K562 (cell line): ENCODE results near the gene UBXN11. TPM values are rescaled to one million over a fixed set of nuclear protein-coding genes. Genes with fewer than 3 reads are reported as not detected.

Experiments used
- CBX8 ChIP-seq: fragments of 200-600 bp; sonication (generic); IDR thresholded peaks from 2 replicates; pipeline ENCODE4 v1.6.1; 2012; ENCODE audit warnings: borderline replicate concordance, mixed run types, low read depth, mild to moderate bottlenecking, moderate library complexity, mixed read lengths, low read length, control low read depth, inconsistent platforms; ENCODE audit not compliant: poor library complexity, severe bottlenecking; ENCODE audit errors: extremely low read depth
- COPS2 ChIP-seq: fragments of 450-650 bp; conservative IDR thresholded peaks from 2 replicates; pipeline ENCODE4 v1.6.1; 2016; ENCODE audit warnings: mild to moderate bottlenecking, moderate library complexity
- FOXK2 ChIP-seq, 2 experiments: fragments of 450-650 bp; IDR thresholded peaks in 1 of 2; conservative IDR thresholded peaks in 1 of 2; 2 replicates each; pipeline ENCODE4 v1.6.1; 2016; ENCODE audit warnings: low read depth in 2 of 2, mild to moderate bottlenecking in 1 of 2
- GATAD2B ChIP-seq: fragments of 450-650 bp; IDR thresholded peaks from 2 replicates; pipeline ENCODE4 v1.6.1; 2017; ENCODE audit warnings: mild to moderate bottlenecking, borderline replicate concordance
- MCM7 ChIP-seq, 2 experiments: fragments of 450-650 bp; IDR thresholded peaks; 2 replicates each; pipeline ENCODE4 v1.6.1; 2016 to 2018
- NKRF ChIP-seq: fragments of 450-650 bp; IDR thresholded peaks from 2 replicates; pipeline ENCODE4 v1.6.1; 2016; ENCODE audit warnings: borderline replicate concordance
- NR3C1 ChIP-seq: sonication (generic); formaldehyde crosslinking; IDR thresholded peaks from 2 replicates; pipeline ENCODE4 v1.8.1; 2022; ENCODE audit warnings: missing genetic modification reagents
- PCBP2 ChIP-seq: fragments of 200-400 bp; formaldehyde crosslinking; IDR thresholded peaks from 2 replicates; pipeline ENCODE4 v1.6.1; 2018; ENCODE audit warnings: low read length, low read depth, mild to moderate bottlenecking, moderate library complexity; ENCODE audit not compliant: poor library complexity, severe bottlenecking
- PKNOX1 ChIP-seq: fragments of 450-650 bp; IDR thresholded peaks from 2 replicates; pipeline ENCODE4 v1.6.1; 2016
- RAD51 ChIP-seq: fragments of 450-650 bp; IDR thresholded peaks from 2 replicates; pipeline ENCODE4 v1.7.1; 2016; ENCODE audit warnings: low read depth, mild to moderate bottlenecking, borderline replicate concordance
- RBM17 ChIP-seq: fragments of 200-400 bp; formaldehyde crosslinking; IDR thresholded peaks from 2 replicates; pipeline ENCODE4 v1.6.1; 2017; ENCODE audit warnings: low read depth, mild to moderate bottlenecking, low read length, borderline replicate concordance
- SAP30 ChIP-seq: fragments of 200-600 bp; sonication (generic); IDR thresholded peaks from 2 replicates; pipeline ENCODE4 v1.6.1; 2012; ENCODE audit warnings: borderline replicate concordance, low read depth, mild to moderate bottlenecking, moderate library complexity, low read length, control low read depth, inconsistent platforms; ENCODE audit not compliant: insufficient read depth, poor library complexity, severe bottlenecking
- TOE1 ChIP-seq, 2 experiments: fragments of 450-650 bp in 1 of 2; sonication (generic) in 1 of 2; formaldehyde crosslinking in 1 of 2; IDR thresholded peaks; 2 replicates each; pipeline versions ENCODE4 v1.7.1 to v1.8.0; 2016 to 2022; ENCODE audit warnings: borderline replicate concordance in 2 of 2, mild to moderate bottlenecking in 2 of 2, antibody characterized with exemption in 1 of 2, inconsistent platforms in 1 of 2, low read depth in 1 of 2, missing genetic modification reagents in 1 of 2, moderate library complexity in 1 of 2
- TRIM24 ChIP-seq, 2 experiments: fragments of 450-650 bp; IDR thresholded peaks; 2 replicates each; pipeline ENCODE4 v1.6.1; 2016
- XRCC3 ChIP-seq: fragments of 450-650 bp; IDR thresholded peaks from 2 replicates; pipeline ENCODE4 v1.6.1; 2017; ENCODE audit warnings: mild to moderate bottlenecking, moderate library complexity
- ZNF398 ChIP-seq: fragments of 250-450 bp; sonication (Bioruptor Pico); IDR thresholded peaks from 2 replicates; pipeline ENCODE4 v1.8.0; 2021; ENCODE audit warnings: moderate library complexity, mild to moderate bottlenecking, inconsistent platforms
- ZNF695 ChIP-seq: fragments of 450-650 bp; formaldehyde crosslinking; IDR thresholded peaks from 2 replicates; pipeline ENCODE4 v1.4.0; 2020; ENCODE audit warnings: mild to moderate bottlenecking, moderate library complexity
- ZNF764 ChIP-seq: fragments of 250-450 bp; sonication (Bioruptor Pico); IDR thresholded peaks from 2 replicates; pipeline ENCODE4 v1.4.0; 2020; ENCODE audit warnings: low read depth, mild to moderate bottlenecking, moderate library complexity
- polyA plus RNA-seq, 8 experiments: library from polyadenylated mRNA; depleted of rRNA in 4 of 8; stranded (reverse) in 5 of 8; unstranded in 3 of 8; fragments of >200 nt; fragmentation: Nextera tagmentation in 2 of 8; fragmentation: Illumina TruSeq in 1 of 8; extraction: Ambion mirVana in 2 of 8; extraction: Trizol in 1 of 8; gene quantifications; 2 replicates each; pipeline versions ENCODE4 v1.2.1 to v1.2.3, GENCODE V29; 2011 to 2014; ENCODE audit warnings: inconsistent platforms in 1 of 8, missing spikeins in 1 of 8
- total RNA-seq, 7 experiments: library from RNA; depleted of rRNA in 6 of 7; stranded (reverse); fragments of >200 nt in 6 of 7; fragmentation: Illumina TruSeq in 2 of 7; extraction: Trizol in 2 of 7; gene quantifications; 2 replicates each; pipeline versions ENCODE4 v1.2.1 to v1.2.3, GENCODE V29; 2011 to 2021; ENCODE audit warnings: low replicate concordance in 1 of 7

Gene UBXN11
- total and polyA plus RNA-seq, 9 of the 15 experiments (the other 6 are each of a cell fraction or from before 2014, with no cell fraction given) = 0.48 to 34.3 (median 11.3) TPM

- TF ChIP-seq ZNF764 (CRISPR knock-in tag) = no peak
- no peak for TF ChIP-seq ZNF398
- TF ChIP-seq NR3C1 (CRISPR knock-in tag) = no peak
- no peak for TF ChIP-seq XRCC3
- TF ChIP-seq TRIM24 (IDR thresholded peaks at IDR 0.05) = no peak; a peak in 1 of 4 replicates
- no peak for TF ChIP-seq PCBP2
- TF ChIP-seq MCM7 (IDR thresholded peaks at IDR 0.05) = no peak
- no peak for TF ChIP-seq RBM17
- TF ChIP-seq ZNF695 (CRISPR knock-in tag) = no peak
- TF ChIP-seq CBX8 = no peak
- TF ChIP-seq GATAD2B = peak; percentile 74; the same call in 1 of the 2 replicates
- TF ChIP-seq PKNOX1 = peak; percentile 64
- TF ChIP-seq COPS2 = no peak
- TF ChIP-seq NKRF = peak; percentile 66; the same call in 1 of the 2 replicates
- 0 out of 4 replicates have a peak, but pooled peaks of 1 of the 2 experiments have one; percentile 2 for TF ChIP-seq FOXK2 (conservative IDR thresholded peaks at IDR 0.05 in 1 of 2, IDR thresholded peaks at IDR 0.05 in 1 of 2; ENCODE audit: low read depth in 2 of 2)
- TF ChIP-seq SAP30 = no peak
- peak; percentile 92 for TF ChIP-seq RAD51
- peak; percentile 67 for TF ChIP-seq TOE1 (IDR thresholded peaks at IDR 0.05; ENCODE audit: borderline replicate concordance)
- peak; percentile 85; the same call in 1 of the 2 replicates for TF ChIP-seq TOE1 (CRISPR knock-in tag; IDR thresholded peaks at IDR 0.05; ENCODE audit: borderline replicate concordance, low read depth)
Measured at GRCh38 chr1:26275580-26276431, 30.6 kb downstream of the UBXN11 start (continued).
